SHP77 treated with DMSO at 0.1 percent for 48 hours (cell line): ENCODE results near the gene HTR3D.
"Not testable (repeated sequence)": the region's sequence is repeated elsewhere in the genome, so short reads cannot be mapped to it uniquely, and the experiment has no call there.

Experiments
- DNase-seq: peaks from one replicate; lab custom pipeline; 2025; lab: John Stamatoyannopoulos, UW

Gene HTR3D

GRCh38 chr3:184016811-184017671, 14.5 kb upstream of the HTR3D start:
- DNase-seq, result peak; percentile 48

DNA sequence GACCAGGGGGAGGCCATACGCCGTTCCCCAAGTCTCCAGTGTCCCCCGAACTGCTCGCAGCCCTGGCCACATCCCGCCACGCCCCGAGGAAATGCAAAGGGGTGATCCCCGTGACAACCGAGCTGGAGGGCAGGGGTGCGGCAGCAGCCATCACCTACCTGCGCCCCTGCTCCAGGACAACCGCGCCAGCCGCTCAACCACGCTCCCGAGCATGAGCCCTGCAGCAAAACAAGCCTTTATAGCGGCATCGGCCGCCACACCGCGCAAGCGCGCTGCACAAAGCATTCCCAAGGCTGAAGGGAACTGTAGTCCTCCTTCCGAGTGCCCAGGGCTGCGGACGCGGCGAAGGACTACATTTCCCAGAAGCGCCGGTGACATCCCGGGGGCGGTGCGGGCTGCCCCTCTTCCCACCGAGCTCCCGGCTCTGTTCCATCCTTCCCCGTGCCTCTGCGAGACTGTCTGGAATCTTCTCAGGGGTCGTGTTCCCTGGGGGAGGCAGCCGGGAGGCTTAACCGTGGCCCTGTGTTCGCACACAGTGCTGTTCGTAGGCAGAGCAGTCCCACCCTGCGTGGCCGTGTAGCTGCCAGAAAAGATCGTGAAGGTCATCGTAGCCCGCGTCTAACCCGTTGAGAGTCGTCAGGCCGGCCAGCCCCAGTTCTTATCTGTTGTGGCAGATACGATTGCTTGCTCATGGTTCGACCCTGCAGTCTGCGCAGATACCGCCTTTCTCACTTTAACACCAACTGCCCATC, 13.7 kb upstream of the HTR3D start, which contains the start of gene ABCC5:
Gene ABCC5, minus strand, starts transcription at position 213 of the 752 bp plus-strand sequence. CDS start 3,492 bp downstream, outside the sequence.
- DNase-seq, result peak; percentile 86

- no peak for DNase-seq
Measured at GRCh38 chr3:184018424-184018973, 13.0 kb upstream of the HTR3D start.

GRCh38 chr3:184022323-184022722, 9.2 kb upstream of the HTR3D start:
- DNase-seq, result no peak

DNA sequence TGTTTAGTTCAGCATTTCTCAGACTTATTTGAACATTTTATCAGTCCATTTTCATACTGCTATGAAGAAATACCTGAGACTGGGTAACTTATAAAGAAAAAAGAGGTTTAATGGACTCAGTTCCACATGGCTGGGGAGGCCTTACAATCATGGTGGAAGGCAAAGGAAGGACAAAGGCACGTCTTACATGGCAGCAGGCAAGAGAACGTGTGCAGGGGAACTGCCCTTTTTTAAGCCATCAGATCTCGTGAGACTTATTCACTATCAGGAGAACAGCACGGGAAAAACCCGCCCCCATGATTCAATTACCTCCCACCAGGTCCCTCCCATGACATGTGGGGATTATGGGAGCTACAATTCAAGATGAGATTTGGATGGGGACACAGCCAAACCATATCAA, 6.3 kb upstream of the HTR3D start:
- DNase-seq, result not testable (repeated sequence)

GRCh38 chr3:184028275-184028890, 3.2 kb upstream of the HTR3D start:
- not testable (repeated sequence) for DNase-seq

DNA sequence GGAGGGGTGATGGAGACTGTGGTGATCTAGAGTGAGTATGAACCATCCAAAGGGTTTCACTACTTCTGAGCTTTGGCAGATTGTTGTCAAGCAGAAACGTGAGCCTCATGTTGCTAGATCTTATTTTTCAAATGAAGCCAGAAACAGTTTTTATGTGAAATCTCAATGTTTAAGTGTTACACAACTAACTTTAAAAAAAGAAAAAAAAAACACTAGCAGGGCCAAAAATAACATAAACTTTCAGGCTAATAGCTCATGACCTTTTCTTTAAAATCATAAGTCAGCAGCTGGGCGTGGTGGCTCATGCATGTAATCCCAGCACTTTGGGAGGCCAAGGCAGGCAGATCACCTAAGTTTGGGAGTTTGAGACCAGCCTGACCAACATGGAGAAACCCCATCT, 2.1 kb upstream of the HTR3D start:
- no peak for DNase-seq

- no peak for DNase-seq
Measured at GRCh38 chr3:184030536-184030935, 1.0 kb upstream of the HTR3D start.

DNA sequence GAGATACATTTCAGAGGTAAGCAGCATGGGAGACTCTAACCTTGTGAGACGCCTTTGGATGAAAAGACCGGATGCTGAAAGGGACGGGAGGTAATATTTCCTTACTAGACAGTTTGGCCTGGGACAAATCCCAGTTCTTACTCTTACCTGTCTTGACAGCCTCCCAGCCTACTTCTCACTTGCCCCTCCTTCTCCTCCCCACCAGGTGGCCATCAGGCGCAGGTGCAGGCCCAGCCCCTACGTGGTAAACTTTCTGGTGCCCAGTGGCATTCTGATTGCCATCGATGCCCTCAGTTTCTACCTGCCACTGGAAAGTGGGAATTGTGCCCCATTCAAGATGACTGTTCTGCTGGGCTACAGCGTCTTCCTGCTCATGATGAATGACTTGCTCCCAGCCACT, 6.3 kb downstream of the HTR3D start:
- DNase-seq, result no peak

- DNase-seq, result not testable (repeated sequence)
Measured at GRCh38 chr3:184038307-184038706, 6.8 kb downstream of the HTR3D start.

DNA sequence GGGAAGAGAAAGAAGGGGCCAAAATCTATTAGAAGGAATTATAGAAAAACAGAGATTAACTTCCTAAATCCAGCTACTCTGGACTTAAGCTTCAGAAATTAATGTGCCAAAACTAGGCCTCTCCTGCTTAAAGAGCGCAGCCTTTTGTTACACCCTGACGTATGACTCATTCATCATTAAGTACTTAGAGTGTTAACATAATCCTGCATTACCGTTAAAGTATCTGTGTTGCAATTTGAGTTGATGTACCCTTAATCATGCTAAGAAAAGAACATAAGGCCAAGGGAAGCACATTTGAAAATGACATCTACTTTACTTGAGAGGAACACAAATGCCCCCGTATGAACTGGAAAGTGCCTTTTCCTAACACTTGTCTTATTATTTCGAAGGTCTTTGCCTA, 7.9 kb downstream of the HTR3D start:
- no peak for DNase-seq

- peak; percentile 3 for DNase-seq
Measured at GRCh38 chr3:184040010-184040409, 8.5 kb downstream of the HTR3D start.

DNA sequence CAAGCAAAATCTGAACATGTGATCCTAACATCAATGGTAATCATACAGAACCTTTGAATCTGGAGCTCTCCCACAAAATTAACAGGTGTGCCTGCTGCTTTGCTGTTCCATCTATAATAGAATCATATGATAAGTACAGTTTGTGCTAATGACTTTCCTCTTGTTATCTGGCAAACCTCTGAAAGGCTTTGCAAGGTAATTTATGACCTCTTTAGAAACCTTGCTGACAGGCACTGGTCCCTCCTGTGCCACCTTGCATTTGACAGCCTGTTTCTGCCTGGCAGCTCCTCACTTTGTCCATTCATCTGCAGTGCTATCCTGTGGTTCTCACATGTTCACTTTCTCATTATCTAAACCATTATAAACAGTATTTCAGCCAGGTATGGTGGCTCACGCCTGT, 11.1 kb downstream of the HTR3D start:
- no peak for DNase-seq

DNA sequence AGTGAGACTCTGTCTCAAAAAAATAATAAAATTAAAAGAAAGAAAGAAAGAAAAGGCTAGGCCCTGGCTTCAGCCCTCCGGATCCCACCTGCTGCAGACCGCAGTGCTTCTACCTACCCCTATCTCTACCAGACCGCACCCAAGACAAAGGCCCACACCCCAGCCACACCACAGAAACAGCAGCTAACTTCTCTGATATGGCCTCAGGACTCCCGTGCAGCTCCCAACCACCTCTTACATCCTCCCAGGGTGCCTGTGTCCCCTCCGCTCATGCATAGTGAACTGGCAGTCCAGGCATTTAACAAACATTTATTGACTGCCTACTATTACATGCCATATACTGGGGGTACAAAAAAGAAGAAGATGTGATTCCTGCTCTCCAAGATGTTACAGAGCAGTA, 14.5 kb downstream of the HTR3D start:
- DNase-seq, result no peak

DNA sequence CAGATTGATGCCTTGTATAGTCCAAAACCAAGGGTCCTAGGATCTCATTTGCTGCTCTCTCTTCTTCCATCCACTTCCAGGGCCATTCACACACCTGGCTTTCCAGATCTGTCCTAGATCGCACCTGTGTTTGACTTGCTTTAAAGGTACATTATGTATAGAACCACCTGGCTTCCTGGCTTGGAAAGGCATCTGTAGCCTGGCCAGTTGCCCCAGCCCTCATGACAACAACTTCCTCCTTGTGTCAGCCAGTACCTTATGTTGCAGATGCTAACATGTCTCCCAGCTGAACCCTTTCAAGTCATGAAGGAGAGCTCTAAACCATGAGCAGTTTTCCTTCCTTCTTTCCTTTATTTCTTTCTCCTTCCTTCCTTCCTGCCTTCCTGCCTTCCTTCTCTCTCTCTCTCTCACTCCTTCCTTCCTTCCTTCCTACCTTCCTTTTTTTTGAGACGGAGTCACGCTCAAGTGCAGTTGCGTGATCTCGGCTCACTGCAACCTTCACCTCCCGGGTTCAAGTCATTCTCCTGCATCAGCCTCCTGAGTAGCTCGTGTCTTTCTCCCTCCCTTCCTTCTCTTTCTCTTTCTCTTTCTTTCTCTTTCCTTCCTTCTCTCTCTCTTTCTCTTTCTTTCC, 18.8 kb downstream of the HTR3D start:
- no peak for DNase-seq

GRCh38 chr3:184052767-184053166, 21.2 kb downstream of the HTR3D start, which contains the start of gene HTR3C:
TSS of gene HTR3C (plus strand) at chr3:184053047. CDS start at chr3:184053081, 34 bp downstream.
- no peak for DNase-seq

GRCh38 chr3:184058029-184058428, 26.5 kb downstream of the HTR3D start:
- no peak for DNase-seq

GRCh38 chr3:184059424-184059823, 27.9 kb downstream of the HTR3D start:
- DNase-seq, result no peak

DNA sequence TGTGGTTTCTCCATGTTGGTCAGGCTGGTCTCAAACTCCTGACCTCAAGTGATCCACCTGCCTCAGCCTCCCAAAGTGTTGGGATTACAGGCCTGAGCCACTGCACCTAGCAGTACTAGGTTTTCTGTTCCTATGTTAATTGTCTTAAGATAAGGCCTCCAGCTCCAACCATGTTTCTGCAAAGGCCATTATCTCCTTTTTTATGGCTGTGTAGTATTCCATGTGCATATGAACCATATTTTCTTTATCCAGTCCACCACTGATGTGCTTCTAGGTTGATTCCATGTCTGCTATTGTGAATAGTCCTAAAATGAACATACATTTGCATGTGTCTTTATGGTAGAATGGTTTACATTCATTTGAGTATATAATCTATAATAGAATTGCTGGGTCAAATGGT, 31.1 kb downstream of the HTR3D start:
- DNase-seq, result no peak

DNA sequence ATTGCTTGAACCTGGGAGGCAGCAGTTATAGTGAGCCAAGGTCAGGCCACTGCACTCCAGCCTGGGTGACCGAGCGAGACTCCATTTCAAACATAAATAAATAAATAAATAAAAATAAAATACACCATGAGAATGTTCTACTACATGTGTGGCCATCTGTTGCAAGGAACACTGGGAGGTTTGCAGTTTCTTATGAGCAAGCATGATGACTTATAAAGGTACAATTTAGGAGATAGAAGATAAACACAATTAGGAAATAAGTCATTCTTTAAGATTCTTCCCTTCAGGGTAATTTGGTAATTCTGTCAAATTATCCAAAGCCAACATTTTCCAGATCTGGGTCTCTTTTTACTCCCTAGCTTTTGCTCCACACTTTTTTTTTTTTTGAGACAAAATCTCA, 34.7 kb downstream of the HTR3D start:
- DNase-seq, result no peak

- DNase-seq, result no peak
Measured at GRCh38 chr3:184067573-184068055, 36.1 kb downstream of the HTR3D start.

GRCh38 chr3:184068344-184068743, 36.8 kb downstream of the HTR3D start:
- DNase-seq, result no peak
